IPS-18a (cell line): ENCODE results near the gene EPN2.

Experiments used
- H3K27ac ChIP-seq: one replicate; pipeline ENCODE4 v1.5.1; 2013; ENCODE audit warnings: low read length
- H3K27me3 ChIP-seq: one replicate; pipeline ENCODE4 v1.6.1; 2013; ENCODE audit warnings: mild to moderate bottlenecking, low read length; ENCODE audit not compliant: control insufficient read depth, insufficient read depth
- H3K36me3 ChIP-seq: one replicate; pipeline ENCODE4 v1.6.1; 2013; ENCODE audit warnings: low read depth, low read length; ENCODE audit not compliant: control insufficient read depth
- H3K4me1 ChIP-seq: one replicate; pipeline ENCODE4 v1.6.1; 2013; ENCODE audit warnings: low read depth, low read length; ENCODE audit not compliant: control insufficient read depth
- H3K4me3 ChIP-seq: one replicate; pipeline ENCODE4 v1.5.1; 2013; ENCODE audit warnings: low read length
- H3K9ac ChIP-seq: one replicate; pipeline ENCODE4 v1.6.1; 2013; ENCODE audit warnings: mild to moderate bottlenecking, low read length, moderate library complexity
- H3K9me3 ChIP-seq: one replicate; pipeline ENCODE4 v1.6.1; 2013; ENCODE audit warnings: low read depth, low read length; ENCODE audit not compliant: control insufficient read depth

Gene EPN2

GRCh38 chr17:19299214-19299747 lies 62.1 kb downstream of the EPN2 start:
- Histone ChIP-seq H3K36me3 (no peaks in the 10 kb centered on the region), H3K4me3 (no peak overlapping the region), H3K27me3 (no peaks in the 10 kb centered on the region), H3K27ac (no peak overlapping the region), H3K9me3 (no peaks in the 10 kb centered on the region), H3K9ac (no peak overlapping the region), H3K4me1 (peaks cover 7% of the 10 kb centered on the region)

DNA sequence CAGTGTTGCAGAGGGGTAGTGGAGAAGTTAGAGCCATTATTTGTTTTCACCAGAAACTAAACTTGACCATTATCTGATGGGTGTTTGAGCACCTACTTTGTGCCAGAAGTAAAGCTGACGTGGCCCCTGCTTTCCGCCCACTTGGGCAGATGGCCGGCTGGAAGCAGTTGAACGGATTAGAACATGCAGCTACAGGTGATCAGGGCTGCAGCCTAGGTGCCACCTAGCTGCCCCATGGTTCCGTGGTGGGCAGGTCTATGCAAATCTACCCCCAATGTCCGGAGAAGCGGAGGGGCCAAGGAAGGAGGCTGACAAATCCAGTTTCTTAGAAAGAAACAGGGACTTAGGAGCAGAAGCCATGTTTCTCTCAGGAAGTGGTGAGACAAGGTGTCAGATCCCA lies 62.7 kb downstream of the EPN2 start:
- Histone ChIP-seq H3K4me3 (no peak overlapping the region), H3K27ac (no peak overlapping the region), H3K9ac (no peak overlapping the region), H3K36me3 (no peaks in the 10 kb centered on the region), H3K4me1 (peaks cover 7% of the 10 kb centered on the region), H3K9me3 (no peaks in the 10 kb centered on the region), H3K27me3 (no peaks in the 10 kb centered on the region)

DNA sequence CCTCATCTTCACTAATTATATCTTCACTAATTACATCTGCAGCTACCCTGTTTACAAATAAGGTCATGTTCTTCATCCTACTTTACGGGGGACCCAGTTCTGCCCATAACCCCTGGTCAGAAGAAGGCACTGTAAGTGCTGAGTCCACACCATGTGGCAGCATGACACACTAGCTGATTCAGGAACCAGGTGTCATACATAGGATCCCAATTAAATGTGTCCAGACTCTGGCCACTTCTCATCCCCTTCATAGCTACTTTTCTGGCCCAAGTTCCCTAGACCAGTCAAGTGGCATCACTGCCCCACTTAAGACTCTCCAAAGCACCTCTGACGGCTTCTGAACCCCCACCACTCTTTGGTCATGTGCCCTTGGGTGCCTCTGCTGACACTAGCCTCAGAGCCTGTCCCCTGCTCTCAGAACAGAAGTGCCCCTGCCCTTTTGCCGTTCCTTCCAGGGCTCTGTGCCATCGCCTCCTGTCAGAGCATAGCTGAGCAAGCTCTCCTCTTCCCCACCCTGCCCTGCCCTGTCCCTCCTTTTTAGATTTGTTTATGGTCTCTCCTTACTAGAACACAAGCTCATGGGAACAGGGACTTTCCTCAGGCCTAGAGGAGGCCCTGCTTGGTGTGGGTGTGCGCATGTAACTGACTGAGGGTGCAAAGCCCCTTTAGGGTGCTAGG lies 64.2 kb downstream of the EPN2 start:
- Histone ChIP-seq H3K36me3 (no peaks in the 10 kb centered on the region), H3K9me3 (no peaks in the 10 kb centered on the region), H3K4me3 (no peak overlapping the region), H3K27ac (no peak overlapping the region), H3K9ac (no peak overlapping the region), H3K4me1 (peaks cover 7% of the 10 kb centered on the region), H3K27me3 (no peaks in the 10 kb centered on the region)

GRCh38 chr17:19301973-19302372 lies 64.8 kb downstream of the EPN2 start:
- H3K27ac ChIP-seq = no peak overlapping the region
- H3K9me3 ChIP-seq = no peaks in the 10 kb centered on the region
- H3K36me3 ChIP-seq = no peaks in the 10 kb centered on the region
- H3K4me3 ChIP-seq = no peak overlapping the region
- H3K9ac ChIP-seq = no peak overlapping the region
- peaks cover 7% of the 10 kb centered on the region for H3K4me1 ChIP-seq
- no peaks in the 10 kb centered on the region for H3K27me3 ChIP-seq

GRCh38 chr17:19302791-19303331 lies 65.7 kb downstream of the EPN2 start:
- Histone ChIP-seq H3K9ac (no peak overlapping the region), H3K9me3 (no peaks in the 10 kb centered on the region), H3K4me3 (no peak overlapping the region), H3K36me3 (no peaks in the 10 kb centered on the region), H3K4me1 (peaks cover 7% of the 10 kb centered on the region), H3K27ac (no peak overlapping the region), H3K27me3 (no peaks in the 10 kb centered on the region)

GRCh38 chr17:19303367-19303776 lies 66.2 kb downstream of the EPN2 start:
- no peaks in the 10 kb centered on the region for H3K36me3 ChIP-seq
- H3K9ac ChIP-seq = no peak overlapping the region
- peaks cover 7% of the 10 kb centered on the region for H3K4me1 ChIP-seq
- H3K27ac ChIP-seq = no peak overlapping the region
- no peak overlapping the region for H3K4me3 ChIP-seq
- no peaks in the 10 kb centered on the region for H3K27me3 ChIP-seq
- H3K9me3 ChIP-seq = no peaks in the 10 kb centered on the region

- Histone ChIP-seq H3K9ac (no peak overlapping the region), H3K9me3 (no peaks in the 10 kb centered on the region), H3K27me3 (no peaks in the 10 kb centered on the region), H3K4me1 (peaks cover 7% of the 10 kb centered on the region), H3K27ac (no peak overlapping the region), H3K36me3 (no peaks in the 10 kb centered on the region), H3K4me3 (no peak overlapping the region)
These were observed 67.0 kb downstream of the EPN2 start for GRCh38 chr17:19304209-19304608.

DNA sequence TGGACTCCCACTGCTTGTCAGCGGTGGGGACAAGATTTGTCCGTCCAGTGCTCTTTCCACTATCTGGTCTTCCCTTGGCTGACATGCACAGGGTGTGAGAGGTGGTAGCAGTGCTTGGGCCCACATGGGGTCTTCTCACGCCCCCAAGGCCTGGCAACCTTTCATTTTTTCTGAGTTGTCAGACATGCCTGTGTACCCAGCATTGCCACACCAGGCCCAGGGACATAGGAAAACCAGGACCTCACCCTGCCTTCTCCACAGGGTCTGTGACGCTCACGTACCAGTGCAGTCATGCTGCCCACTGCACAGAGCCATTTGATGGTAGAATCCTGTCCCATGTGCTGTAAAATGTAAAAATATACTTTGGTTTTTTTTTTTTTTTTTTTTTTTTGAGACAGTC lies 67.6 kb downstream of the EPN2 start:
- no peaks in the 10 kb centered on the region for H3K27me3 ChIP-seq
- no peaks in the 10 kb centered on the region for H3K36me3 ChIP-seq
- no peak overlapping the region for H3K9ac ChIP-seq
- H3K4me3 ChIP-seq = no peak overlapping the region
- no peak overlapping the region for H3K27ac ChIP-seq
- H3K9me3 ChIP-seq = no peaks in the 10 kb centered on the region
- H3K4me1 ChIP-seq = peaks cover 1% of the 10 kb centered on the region

GRCh38 chr17:19305256-19305655 lies 68.1 kb downstream of the EPN2 start:
- H3K4me1 ChIP-seq = no peaks in the 10 kb centered on the region

GRCh38 chr17:19305761-19306159 lies 68.6 kb downstream of the EPN2 start:
- H3K4me3 ChIP-seq = no peak overlapping the region
- no peaks in the 10 kb centered on the region for H3K27me3 ChIP-seq
- no peaks in the 10 kb centered on the region for H3K4me1 ChIP-seq
- H3K9me3 ChIP-seq = no peaks in the 10 kb centered on the region
- H3K9ac ChIP-seq = no peak overlapping the region
- no peak overlapping the region for H3K27ac ChIP-seq
- H3K36me3 ChIP-seq = no peaks in the 10 kb centered on the region

More at GRCh38 chr17:19305256-19305655, 68.1 kb downstream of the EPN2 start:
- no peaks in the 10 kb centered on the region for H3K27me3 ChIP-seq
- H3K36me3 ChIP-seq = no peaks in the 10 kb centered on the region
- no peaks in the 10 kb centered on the region for H3K9me3 ChIP-seq
- H3K4me3 ChIP-seq = no peak overlapping the region
- no peak overlapping the region for H3K9ac ChIP-seq
- H3K27ac ChIP-seq = no peak overlapping the region

DNA sequence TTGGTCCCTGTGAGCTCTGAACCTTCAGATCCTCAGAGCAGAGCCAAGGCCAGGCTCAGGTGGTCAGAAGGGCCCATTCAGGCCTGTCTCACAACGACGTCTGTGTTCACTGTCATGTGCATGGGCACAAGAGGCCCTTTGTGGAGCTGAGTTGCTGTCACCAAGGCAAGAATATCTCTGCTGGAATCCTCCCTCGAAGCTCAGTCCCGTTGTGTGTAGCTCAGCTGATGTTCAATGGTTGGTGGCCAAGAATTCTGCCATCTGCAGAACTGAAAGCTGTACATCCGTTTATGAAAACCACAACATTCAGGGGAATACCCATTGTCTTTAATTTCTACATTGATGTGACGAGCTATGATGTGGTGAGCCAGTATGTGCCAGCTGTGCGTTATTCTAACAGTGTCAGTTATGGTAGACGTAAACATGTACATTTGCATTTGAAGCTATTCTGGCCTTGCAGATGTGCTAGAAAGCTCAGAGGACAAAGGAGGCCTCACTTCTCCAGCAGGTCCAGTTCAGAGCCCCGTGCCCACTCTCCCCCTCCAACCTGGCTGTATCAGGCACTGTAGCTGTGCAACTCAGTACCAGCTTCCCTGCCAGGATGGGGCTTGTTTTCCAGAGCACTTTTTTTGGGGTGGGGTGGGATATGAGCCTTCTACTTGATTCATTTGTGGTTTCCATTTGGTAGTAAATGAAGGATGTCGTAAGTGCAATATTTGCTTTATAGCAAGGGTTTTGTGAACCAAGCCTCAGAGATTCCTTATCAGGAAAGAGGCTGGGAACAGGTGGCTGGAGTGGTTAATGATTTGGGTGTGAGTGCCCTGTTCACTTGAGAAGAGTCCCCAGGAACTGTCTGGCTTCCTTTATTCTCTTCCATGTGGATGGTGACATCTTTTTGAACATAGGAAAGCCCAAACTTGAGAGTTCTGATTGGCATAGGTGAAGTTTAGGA lies 69.3 kb downstream of the EPN2 start:
- H3K4me1 ChIP-seq = no peaks in the 10 kb centered on the region
- H3K9ac ChIP-seq = no peak overlapping the region

More for the DNA sequence above, 69.3 kb downstream of the EPN2 start:
- H3K4me3 ChIP-seq = no peak overlapping the region
- no peak overlapping the region for H3K27ac ChIP-seq
- no peaks in the 10 kb centered on the region for H3K27me3 ChIP-seq
- H3K36me3 ChIP-seq = no peaks in the 10 kb centered on the region
- no peaks in the 10 kb centered on the region for H3K9me3 ChIP-seq
